Endothelial cell of umbilical vein (primary cell): ENCODE measurements around the gene NDUFAF8.

ENCODE experiments used
- CTCF ChIP-seq, 2 donors: IDR thresholded peaks; 1 replicate in 1 of 2; 2 replicates in 1 of 2; pipeline ENCODE4 v1.5.1; 2011; ENCODE audit warnings: low read length in 2 of 2, mild to moderate bottlenecking in 2 of 2, moderate library complexity in 2 of 2, control low read depth in 1 of 2, inconsistent platforms in 1 of 2, low read depth in 1 of 2; ENCODE audit not compliant: insufficient read depth in 1 of 2; ENCODE audit errors: extremely low read depth in 1 of 2
- EZH2 ChIP-seq: IDR thresholded peaks from 2 replicates; pipeline ENCODE4 v1.6.1; 2012; ENCODE audit warnings: borderline replicate concordance, low read depth, mild to moderate bottlenecking, moderate library complexity, low read length, inconsistent platforms; ENCODE audit not compliant: severe bottlenecking
- GATA2 ChIP-seq: IDR thresholded peaks from 2 replicates; pipeline ENCODE4 v1.7.0; 2011; ENCODE audit warnings: low read depth, mild to moderate bottlenecking, moderate library complexity, mixed read lengths, low read length; ENCODE audit not compliant: insufficient read length, insufficient read depth
- MYC ChIP-seq: IDR thresholded peaks from one replicate; pipeline ENCODE4 v1.6.1; 2011; ENCODE audit warnings: mild to moderate bottlenecking, low read depth, low read length

GRCh38 chr17:81263371-81264181 lies 24.5 kb downstream of the NDUFAF8 start:
- TF ChIP-seq CTCF (IDR thresholded peaks at IDR 0.05; ENCODE audit: extremely low read depth in 1 of 2, insufficient read depth in 1 of 2, low read depth in 1 of 2, low read length in 2 of 2) (no peak), GATA2 (no peak), EZH2 (no peak), MYC (no peak)
